ENCODE data around the gene RASSF5.

DNA sequence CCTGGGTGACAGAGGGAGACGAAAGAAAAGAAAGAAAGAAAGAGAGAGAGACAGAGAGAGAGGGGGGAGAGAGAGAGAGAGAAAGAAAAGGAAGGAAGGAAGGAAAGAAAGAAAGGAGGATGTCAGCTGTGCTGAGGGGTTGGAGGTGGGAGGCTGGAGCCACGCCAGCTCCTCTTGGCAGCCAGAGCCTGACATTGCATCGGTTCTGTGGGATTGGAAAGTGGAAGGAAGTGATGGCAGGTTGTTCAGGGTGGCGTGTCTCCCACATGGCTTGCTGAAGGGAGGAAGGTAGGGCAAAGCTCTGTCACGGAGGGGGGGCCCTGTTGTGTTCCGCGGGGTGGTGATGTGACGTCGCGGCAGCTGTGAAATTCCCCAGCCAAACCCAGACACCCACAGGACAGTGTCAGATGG is 74.2 kb downstream of the RASSF5 start:
- TF ChIP-seq GATA2 (IDR thresholded peaks at IDR 0.05; ENCODE audit: low read depth, low read length) = no peak
- TF ChIP-seq GATA3 (IDR thresholded peaks at IDR 0.05; ENCODE audit: low read depth, low read length) = no peak

Measured in SH-SY5Y (cell line).